A673 (cell line): ENCODE results near the gene UBASH3B. TPM values are rescaled to one million over a fixed set of nuclear protein-coding genes. Genes with fewer than 3 reads are reported as not detected.

Experiments used
- BruUV-seq: library from RNA; stranded (reverse); fragments of 400-500 nt; replicated peaks from 2 replicates; lab custom pipeline; 2021; lab: Mats Ljungman, UMichigan
- CTCF ChIA-PET: fragments of 300-600 bp; sonication (Branson Sonifier 250); formaldehyde crosslinking; loops from one replicate; lab custom pipeline; 2022; ENCODE audit warnings: antibody characterized with exemption; lab: Charles Lee
- POLR2A ChIA-PET: fragments of 300-600 bp; sonication (Branson Sonifier 250); formaldehyde crosslinking; loops from one replicate; lab custom pipeline; 2022; ENCODE audit warnings: antibody characterized with exemption; ENCODE audit not compliant: low non-redundant PET; lab: Charles Lee
- DNase-seq: peaks from one replicate; pipeline ENCODE4 v3.0.0-alpha.2; 2015; ENCODE audit warnings: low spot score
- H3K27ac ChIP-seq: fragments of 200-600 bp; sonication (generic); 2 replicates; pipeline ENCODE4 v1.5.1; 2016; ENCODE audit warnings: mixed run types, low read depth, mild to moderate bottlenecking, mixed read lengths, antibody characterized with exemption, low read length; ENCODE audit not compliant: poor library complexity, severe bottlenecking
- H3K27me3 ChIP-seq: fragments of 200-600 bp; sonication (generic); replicated peaks from 2 replicates; pipeline ENCODE4 v1.6.1; 2017; ENCODE audit warnings: mixed run types, low read depth, mild to moderate bottlenecking, mixed read lengths, antibody characterized with exemption, low read length; ENCODE audit not compliant: insufficient read depth, poor library complexity
- H3K36me3 ChIP-seq: fragments of 200-600 bp; sonication (generic); 2 replicates; pipeline ENCODE4 v1.6.1; 2016; ENCODE audit warnings: mixed run types, mild to moderate bottlenecking, mixed read lengths, antibody characterized with exemption, low read length; ENCODE audit not compliant: insufficient read depth, poor library complexity, severe bottlenecking
- H3K4me1 ChIP-seq: fragments of 200-600 bp; sonication (generic); 2 replicates; pipeline ENCODE4 v1.6.1; 2017; ENCODE audit warnings: mixed run types, mild to moderate bottlenecking, mixed read lengths, antibody characterized with exemption, low read length; ENCODE audit not compliant: insufficient read depth, poor library complexity, severe bottlenecking
- H3K4me3 ChIP-seq: fragments of 200-600 bp; sonication (generic); 2 replicates; pipeline ENCODE4 v1.5.1; 2016; ENCODE audit warnings: low read depth, mixed run types, mild to moderate bottlenecking, mixed read lengths, low read length; ENCODE audit not compliant: poor library complexity, severe bottlenecking
- H3K9me3 ChIP-seq: fragments of 200-600 bp; sonication (generic); 2 replicates; pipeline ENCODE4 v1.6.1; 2016; ENCODE audit warnings: mixed run types, low read depth, mild to moderate bottlenecking, mixed read lengths, antibody characterized with exemption, low read length; ENCODE audit not compliant: poor library complexity, severe bottlenecking
- EZH2 ChIP-seq: fragments of 200-600 bp; sonication (generic); IDR thresholded peaks from 2 replicates; pipeline ENCODE4 v1.6.1; 2017; ENCODE audit warnings: borderline replicate concordance, low read depth, mild to moderate bottlenecking, mixed read lengths, antibody characterized with exemption, low read length; ENCODE audit not compliant: poor library complexity, severe bottlenecking
- intact Hi-C: fragments of 100-400 bp; cut with micrococcal nuclease; formaldehyde crosslinking; loops from one replicate; pipeline ENCODE4 v1.10.0; 2022; ENCODE audit not compliant: unreplicated experiment
- total RNA-seq: library from RNA; stranded (reverse); gene quantifications from 2 replicates; pipeline ENCODE4 v1.2.3, GENCODE V29; 2021
- TF ChIP-seq, protein P1 (sequence below): fragments of 300-800, 200-600 bp; sonication (generic); conservative IDR thresholded peaks from 2 replicates; pipeline ENCODE4 v1.5.1; 2017; ENCODE audit warnings: low read depth, mild to moderate bottlenecking, antibody characterized with exemption, low read length, moderate library complexity, mixed read lengths

UBASH3B gene
- total RNA-seq, 1 experiment from 2014 or later, result 15.3 TPM

DNA sequence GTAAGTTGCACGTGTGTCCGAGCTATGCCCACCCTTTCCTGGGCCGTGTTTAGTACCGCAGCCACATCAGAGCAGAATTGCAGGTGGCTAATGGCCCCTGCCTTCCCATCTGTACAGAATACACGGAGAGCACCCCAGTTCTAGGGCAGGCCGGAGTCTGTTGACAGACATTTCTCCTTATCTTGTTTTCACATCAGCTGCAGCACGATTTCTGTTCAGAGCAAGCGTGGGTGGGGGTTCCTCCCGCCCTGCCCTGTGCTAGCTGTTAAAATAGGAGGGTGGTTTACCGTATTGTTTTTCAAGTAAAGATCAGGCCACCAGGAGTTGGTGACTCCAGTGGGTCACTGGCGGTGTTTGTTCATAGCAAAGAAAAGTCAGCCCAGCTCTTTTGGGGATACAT, 41.1 kb downstream of the UBASH3B start:
- ChIA-PET POLR2A (no interaction called here), CTCF (no interaction called here)
- Histone ChIP-seq H3K4me3 (no peak overlapping the region), H3K27me3 (no peaks in the 10 kb centered on the region), H3K9me3 (no peaks in the 10 kb centered on the region), H3K4me1 (peaks cover 37% of the 10 kb centered on the region), H3K27ac (peak overlapping the region; percentile 14), H3K36me3 (no peaks in the 10 kb centered on the region)
- TF ChIP-seq, protein P1, sequence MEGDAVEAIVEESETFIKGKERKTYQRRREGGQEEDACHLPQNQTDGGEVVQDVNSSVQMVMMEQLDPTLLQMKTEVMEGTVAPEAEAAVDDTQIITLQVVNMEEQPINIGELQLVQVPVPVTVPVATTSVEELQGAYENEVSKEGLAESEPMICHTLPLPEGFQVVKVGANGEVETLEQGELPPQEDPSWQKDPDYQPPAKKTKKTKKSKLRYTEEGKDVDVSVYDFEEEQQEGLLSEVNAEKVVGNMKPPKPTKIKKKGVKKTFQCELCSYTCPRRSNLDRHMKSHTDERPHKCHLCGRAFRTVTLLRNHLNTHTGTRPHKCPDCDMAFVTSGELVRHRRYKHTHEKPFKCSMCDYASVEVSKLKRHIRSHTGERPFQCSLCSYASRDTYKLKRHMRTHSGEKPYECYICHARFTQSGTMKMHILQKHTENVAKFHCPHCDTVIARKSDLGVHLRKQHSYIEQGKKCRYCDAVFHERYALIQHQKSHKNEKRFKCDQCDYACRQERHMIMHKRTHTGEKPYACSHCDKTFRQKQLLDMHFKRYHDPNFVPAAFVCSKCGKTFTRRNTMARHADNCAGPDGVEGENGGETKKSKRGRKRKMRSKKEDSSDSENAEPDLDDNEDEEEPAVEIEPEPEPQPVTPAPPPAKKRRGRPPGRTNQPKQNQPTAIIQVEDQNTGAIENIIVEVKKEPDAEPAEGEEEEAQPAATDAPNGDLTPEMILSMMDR, result no peak
- no peak for TF ChIP-seq EZH2
- DNase-seq, result no peak
- BruUV-seq, result no TSS peak
- intact Hi-C loops, result no loop called here

- ChIA-PET POLR2A (no interaction called here), CTCF (no interaction called here)
- intact Hi-C loops, result no loop called here
- Histone ChIP-seq H3K27ac (no peak overlapping the region), H3K27me3 (no peaks in the 10 kb centered on the region), H3K9me3 (no peaks in the 10 kb centered on the region), H3K4me3 (no peak overlapping the region), H3K36me3 (no peaks in the 10 kb centered on the region), H3K4me1 (peaks cover 29% of the 10 kb centered on the region)
- TF ChIP-seq EZH2, result no peak
- TF ChIP-seq, protein P1, result no peak
- no TSS peak for BruUV-seq
- peak; percentile 92 for DNase-seq
Measured at GRCh38 chr11:122697636-122698167, 42.2 kb downstream of the UBASH3B start.

DNA sequence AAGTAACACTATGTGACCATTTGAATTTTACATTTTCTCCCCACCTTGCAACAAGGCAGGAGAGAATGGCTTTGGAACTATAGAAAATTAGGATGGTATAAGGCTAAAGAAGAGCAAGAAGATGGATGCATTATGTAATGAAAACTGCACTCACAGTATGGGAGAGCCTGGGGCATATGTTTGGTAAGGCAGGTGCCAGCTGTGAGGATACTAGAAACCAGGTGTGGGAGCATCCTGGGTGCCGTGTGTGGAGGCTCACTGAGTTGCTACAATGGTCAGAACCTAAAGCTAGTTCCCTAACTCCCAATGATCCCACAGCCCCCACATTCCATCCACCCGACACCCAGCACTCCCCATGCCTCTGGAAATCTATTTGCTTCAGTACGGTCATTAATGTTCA, 42.9 kb downstream of the UBASH3B start:
- BruUV-seq, result no TSS peak
- CTCF ChIA-PET, result no interaction called here

More for the DNA sequence above, 42.9 kb downstream of the UBASH3B start:
- H3K36me3 ChIP-seq, result no peaks in the 10 kb centered on the region
- intact Hi-C loops, result no loop called here
- TF ChIP-seq, protein P1, result no peak
- TF ChIP-seq EZH2, result no peak
- POLR2A ChIA-PET, result no interaction called here
- H3K4me3 ChIP-seq, result no peak overlapping the region
- H3K4me1 ChIP-seq, result peaks cover 29% of the 10 kb centered on the region
- no peaks in the 10 kb centered on the region for H3K27me3 ChIP-seq
- H3K27ac ChIP-seq, result no peak overlapping the region
- DNase-seq, result no peak
- no peaks in the 10 kb centered on the region for H3K9me3 ChIP-seq
